Stimulated activated CD4-positive, alpha-beta T cell treated with anti-CD3 and anti-CD28 coated beads, Interleukin-1b, Interleukin-23, amount 100 ng/mL, for 24 hours (primary cell): ENCODE measurements around the gene GTF2E1.
"Not testable (repeated sequence)": the region's sequence is repeated elsewhere in the genome, so short reads cannot be mapped to it uniquely, and the experiment has no call there.

Source experiments
- DNase-seq, 4 experiments: peaks; one replicate each; pipeline ENCODE4 v3.0.0-alpha.2; 2020; ENCODE audit warnings: low read depth in 4 of 4, low spot score in 1 of 4

Gene GTF2E1

DNA sequence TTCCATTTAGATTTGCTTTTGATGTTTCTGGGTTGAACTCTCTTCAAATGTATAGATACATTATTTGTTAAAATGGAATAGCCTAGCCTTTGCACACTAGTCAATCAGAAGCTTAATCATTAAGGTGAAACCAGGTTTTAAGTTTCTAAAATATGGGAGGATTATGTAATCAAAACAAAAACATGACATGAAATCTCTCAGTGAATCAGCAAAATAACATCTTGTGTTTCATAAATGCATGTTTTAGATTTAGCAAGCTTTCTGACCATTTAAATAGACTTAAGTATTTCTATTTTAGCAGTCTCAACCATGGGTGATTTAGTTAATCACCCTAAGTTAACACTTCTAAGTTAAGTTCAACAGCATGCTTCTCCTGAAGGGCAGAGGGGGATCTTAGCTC is 11.3 kb downstream of the GTF2E1 start:
- no peak for DNase-seq

DNA sequence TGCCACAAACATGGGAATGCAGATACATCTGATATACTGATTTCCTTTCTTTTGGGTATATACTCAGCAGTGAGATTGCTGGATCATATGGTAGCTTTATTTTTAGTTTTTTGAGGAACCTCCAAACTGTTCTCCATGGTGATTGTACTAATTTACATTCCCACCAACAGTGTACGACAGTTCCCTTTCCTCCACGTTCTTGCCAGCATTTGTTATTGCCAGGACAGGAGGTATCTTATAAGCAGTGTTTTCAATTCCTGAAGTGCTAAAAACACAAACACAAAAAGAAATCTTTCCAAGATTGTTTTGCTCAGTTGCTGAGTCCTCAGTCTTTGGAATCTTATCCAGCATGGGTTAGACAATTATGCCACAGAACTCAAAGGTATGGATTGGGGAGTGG is 13.5 kb downstream of the GTF2E1 start:
- DNase-seq: no peak

- not testable (repeated sequence) for DNase-seq
Measured at GRCh38 chr3:120758551-120758950, 16.0 kb downstream of the GTF2E1 start.

DNA sequence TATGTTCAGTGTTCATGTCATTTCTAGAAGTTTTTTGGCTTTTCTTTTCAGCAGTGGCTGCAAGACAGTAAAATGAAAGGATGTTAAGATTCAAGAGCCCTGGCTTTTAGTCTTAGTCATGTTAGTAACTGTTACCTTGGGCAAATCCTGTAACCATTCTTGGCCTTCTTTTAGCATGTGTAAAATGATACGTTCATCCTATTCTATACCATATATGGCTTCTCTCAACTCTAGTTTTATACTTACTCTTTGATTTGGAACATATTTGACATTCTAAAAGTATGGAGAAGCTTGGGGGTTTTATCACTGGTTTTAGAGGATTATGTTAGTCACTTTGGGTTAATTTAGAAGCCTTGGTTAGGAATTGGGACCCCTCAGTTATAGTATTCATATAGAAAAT is 20.1 kb downstream of the GTF2E1 start:
- no peak for DNase-seq

DNA sequence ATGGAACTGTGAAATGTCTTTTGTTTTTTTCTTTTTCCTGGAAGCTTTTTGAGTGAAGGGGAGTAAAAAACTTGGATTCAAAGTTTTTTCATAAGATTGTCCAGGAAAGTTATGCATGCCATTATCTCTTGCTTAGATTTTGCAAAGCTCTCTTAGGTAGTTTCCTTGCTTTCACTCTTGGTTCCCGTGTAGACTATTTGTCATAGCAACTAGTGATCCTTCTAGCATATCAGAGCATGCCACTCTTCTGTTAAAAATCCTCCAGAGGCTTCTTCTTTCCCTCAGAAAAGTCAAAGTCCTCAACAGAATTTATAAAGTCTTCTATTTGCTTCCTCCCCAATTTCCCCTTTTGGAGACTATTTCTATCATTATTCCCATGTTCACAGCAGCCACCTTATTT is 21.1 kb downstream of the GTF2E1 start:
- no peak for DNase-seq

- DNase-seq: no peak
Measured at GRCh38 chr3:120764206-120764605, 21.7 kb downstream of the GTF2E1 start.

GRCh38 chr3:120765830-120766493 is 23.4 kb downstream of the GTF2E1 start:
- no peak for DNase-seq

DNA sequence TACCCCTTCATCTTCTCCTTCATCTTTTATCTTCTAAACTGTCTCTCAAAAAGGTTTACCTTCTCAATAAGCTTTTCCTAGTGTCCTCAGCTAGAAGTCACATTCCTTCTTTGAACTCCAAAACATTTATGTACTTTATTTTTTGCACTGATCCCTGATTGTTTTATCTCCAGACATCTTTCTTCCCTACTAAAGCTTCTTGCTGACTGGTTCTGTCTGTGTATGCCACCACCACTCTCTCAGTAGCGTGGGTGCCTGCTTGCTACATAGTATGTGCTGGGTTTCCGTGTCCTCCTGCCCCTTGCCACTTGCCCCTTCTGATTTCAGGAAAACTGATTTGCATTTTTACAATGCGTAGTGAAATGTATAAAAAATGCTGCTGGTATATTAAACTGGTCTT is 24.0 kb downstream of the GTF2E1 start:
- no peak for DNase-seq

GRCh38 chr3:120767106-120767505 is 24.6 kb downstream of the GTF2E1 start:
- DNase-seq: no peak

- DNase-seq: no peak
Measured at GRCh38 chr3:120769436-120769835, 26.9 kb downstream of the GTF2E1 start.

- no peak for DNase-seq
Measured at GRCh38 chr3:120770891-120771290, 28.3 kb downstream of the GTF2E1 start.

- DNase-seq: no peak
Measured at GRCh38 chr3:120772081-120772480, 29.5 kb downstream of the GTF2E1 start.

DNA sequence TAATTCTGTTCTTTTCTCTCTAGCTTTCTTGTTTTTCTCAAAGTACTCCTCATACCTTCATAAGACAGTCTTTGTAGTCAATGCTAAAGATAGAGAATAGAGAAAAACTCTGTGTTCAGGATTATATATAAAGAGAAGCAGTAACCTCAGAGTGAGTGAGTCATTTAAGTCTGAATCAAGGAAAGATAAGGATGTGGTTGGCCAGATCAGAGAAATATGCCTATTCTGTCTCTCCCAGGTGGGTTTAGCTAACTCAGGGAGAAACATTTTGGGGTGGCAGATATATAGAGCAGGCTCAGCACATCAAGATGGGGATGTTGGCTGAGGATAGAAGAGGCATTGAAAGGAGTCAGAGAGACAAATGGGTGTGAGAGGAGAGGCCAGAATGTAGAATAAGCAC is 31.4 kb downstream of the GTF2E1 start:
- DNase-seq: no peak

- no peak for DNase-seq
Measured at GRCh38 chr3:120775411-120775810, 32.9 kb downstream of the GTF2E1 start.

- no peak for DNase-seq
Measured at GRCh38 chr3:120778776-120779175, 36.2 kb downstream of the GTF2E1 start.

DNA sequence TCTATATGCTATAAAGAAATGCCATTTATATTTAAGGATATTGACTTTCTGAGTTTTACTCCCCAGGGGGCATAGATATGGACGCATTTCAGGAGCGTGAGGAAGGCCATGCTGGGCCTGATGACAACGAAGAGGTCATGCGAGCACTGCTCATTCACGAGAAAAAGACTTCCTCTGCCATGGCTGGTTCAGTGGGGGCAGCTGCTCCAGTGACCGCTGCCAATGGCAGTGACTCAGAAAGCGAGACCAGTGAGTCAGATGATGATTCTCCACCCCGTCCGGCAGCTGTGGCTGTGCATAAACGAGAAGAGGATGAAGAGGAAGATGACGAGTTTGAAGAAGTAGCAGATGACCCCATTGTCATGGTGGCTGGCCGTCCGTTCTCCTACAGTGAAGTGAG is 38.4 kb downstream of the GTF2E1 start:
- DNase-seq: no peak

DNA sequence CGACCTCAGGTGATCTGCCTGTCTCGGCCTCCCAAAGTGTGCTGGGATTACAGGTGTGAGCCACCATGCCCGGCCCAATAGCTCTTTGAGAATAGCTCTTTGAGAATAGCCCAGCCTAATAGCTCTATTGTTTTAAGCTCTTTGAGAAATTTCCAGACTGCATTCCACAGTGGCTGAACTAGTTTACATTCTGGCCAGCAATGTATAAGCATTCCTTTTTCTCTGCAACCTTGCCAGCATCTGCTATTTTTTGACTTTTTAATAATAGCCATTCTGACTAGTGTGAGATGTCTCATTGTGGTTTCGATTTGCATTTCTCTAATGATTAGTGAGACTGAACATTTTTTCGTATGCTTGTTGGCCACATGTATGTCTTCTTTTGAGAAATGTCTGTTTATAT is 43.3 kb downstream of the GTF2E1 start:
- DNase-seq: not testable (repeated sequence)

GRCh38 chr3:120791010-120791409 is 48.5 kb downstream of the GTF2E1 start:
- no peak for DNase-seq

GRCh38 chr3:120791913-120792312 is 49.4 kb downstream of the GTF2E1 start:
- DNase-seq: no peak

DNA sequence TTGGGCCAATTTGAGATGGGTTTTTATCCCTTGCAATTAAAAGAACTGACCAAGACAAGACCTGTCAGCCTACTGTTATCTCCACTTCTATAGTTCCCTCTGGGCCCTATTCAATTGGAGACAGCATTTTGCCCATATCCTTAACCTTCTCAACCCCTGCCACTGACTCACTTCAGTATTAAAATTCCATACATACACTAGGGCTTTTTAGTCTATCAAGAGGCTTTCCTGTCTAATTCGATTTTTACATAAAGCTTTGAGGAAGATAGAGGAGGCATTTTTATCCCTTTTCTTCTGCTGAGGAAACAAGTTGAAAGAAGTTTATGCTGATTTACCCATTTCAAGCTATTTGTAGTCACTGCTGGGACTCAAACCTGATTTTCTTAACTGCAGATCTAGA is 51.1 kb downstream of the GTF2E1 start:
- DNase-seq: no peak

- peak; percentile 68 to 74 (median 71) for DNase-seq
Measured at GRCh38 chr3:120795017-120795648, 52.6 kb downstream of the GTF2E1 start.

DNA sequence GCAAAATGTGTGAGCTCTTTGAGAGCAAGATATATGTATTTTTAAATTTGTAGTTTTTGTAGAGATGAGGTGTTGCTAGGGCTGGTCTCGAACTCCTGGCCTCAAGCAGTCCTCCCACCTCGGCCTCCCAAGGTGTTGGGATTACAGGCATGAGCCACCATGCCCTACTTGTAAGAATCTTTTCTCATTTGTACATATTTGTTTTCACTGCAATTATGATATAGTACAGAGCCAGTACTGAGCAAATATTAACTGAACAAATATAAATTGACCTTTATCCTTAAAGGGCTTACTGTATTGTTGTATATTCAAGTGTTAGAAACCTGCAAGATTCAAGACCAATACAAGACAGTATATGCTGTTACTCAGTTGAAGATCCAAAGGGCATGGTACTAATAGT is 53.4 kb downstream of the GTF2E1 start:
- no peak for DNase-seq

- no peak for DNase-seq
Measured at GRCh38 chr3:120796976-120797375, 54.4 kb downstream of the GTF2E1 start.
